Activated T-helper 2 cell treated with anti-CD3 and anti-CD28 coated beads, Interferon-gamma antibody, Interleukin-2, Interleukin-4, amounts not matched to agents 10 μg/mL and 5 μg/mL and 100 μg/mL, durations not matched to agents 14 hours and 24 hours and 36 hours (primary cell): ENCODE measurements around the gene SLF2. TPM values are rescaled to one million over a fixed set of nuclear protein-coding genes. Genes with fewer than 3 reads are reported as not detected.

Experiments used
- DNase-seq: peaks from one replicate; pipeline ENCODE4 v3.0.0; 2021; ENCODE audit warnings: low spot score
- H3K27ac Mint-ChIP-seq: one replicate; pipeline ENCODE4 v1.8.0; 2021; ENCODE audit warnings: mixed read lengths
- H3K27me3 Mint-ChIP-seq: one replicate; pipeline ENCODE4 v1.8.0; 2021; ENCODE audit warnings: low read depth, mixed read lengths
- H3K36me3 Mint-ChIP-seq: one replicate; pipeline ENCODE4 v1.8.0; 2021; ENCODE audit warnings: low read depth, mixed read lengths
- H3K4me1 Mint-ChIP-seq: one replicate; pipeline ENCODE4 v1.8.0; 2021; ENCODE audit warnings: low read depth, mixed read lengths
- H3K4me3 Mint-ChIP-seq: one replicate; pipeline ENCODE4 v1.8.0; 2021; ENCODE audit warnings: low read depth, mild to moderate bottlenecking, moderate library complexity, mixed read lengths
- H3K9me3 Mint-ChIP-seq: one replicate; pipeline ENCODE4 v1.8.0; 2021; ENCODE audit warnings: mixed read lengths
- intact Hi-C: fragments of 100-400 bp; cut with micrococcal nuclease; formaldehyde crosslinking; loops from one replicate; pipeline ENCODE4 v1.15.1; 2023
- total RNA-seq: library from RNA; stranded (reverse); gene quantifications from 2 replicates; pipeline ENCODE4 v1.2.3, GENCODE V29; 2022

The SLF2 gene
- total RNA-seq, 1 donor from 2014 or later: 34.0 TPM

GRCh38 chr10:100896876-100897461 lies 15.8 kb upstream of the SLF2 start:
- Mint-ChIP-seq H3K27me3 (peaks cover 45% of the 10 kb centered on the region), H3K27ac (no peak overlapping the region), H3K9me3 (no peaks in the 10 kb centered on the region), H3K4me3 (no peak overlapping the region), H3K36me3 (no peaks in the 10 kb centered on the region), H3K4me1 (no peaks in the 10 kb centered on the region)
- no peak for DNase-seq
- intact Hi-C loops: no loop called here

GRCh38 chr10:100897976-100898375 lies 14.8 kb upstream of the SLF2 start:
- Mint-ChIP-seq H3K27me3 (peaks cover 35% of the 10 kb centered on the region), H3K36me3 (no peaks in the 10 kb centered on the region), H3K4me1 (no peaks in the 10 kb centered on the region), H3K27ac (no peak overlapping the region), H3K9me3 (no peaks in the 10 kb centered on the region), H3K4me3 (no peak overlapping the region)
- intact Hi-C loops: no loop called here
- DNase-seq: no peak

- H3K4me1 Mint-ChIP-seq: no peaks in the 10 kb centered on the region
- no peak overlapping the region for H3K27ac Mint-ChIP-seq
- no peak overlapping the region for H3K4me3 Mint-ChIP-seq
- DNase-seq: no peak
- intact Hi-C loops: no loop called here
- H3K36me3 Mint-ChIP-seq: no peaks in the 10 kb centered on the region
- peaks cover 36% of the 10 kb centered on the region for H3K27me3 Mint-ChIP-seq
- H3K9me3 Mint-ChIP-seq: no peaks in the 10 kb centered on the region
These were observed 13.6 kb upstream of the SLF2 start for GRCh38 chr10:100899171-100899570.

- Mint-ChIP-seq H3K27ac (no peak overlapping the region), H3K27me3 (peaks cover 31% of the 10 kb centered on the region)
- intact Hi-C loops: no loop called here
These were observed 11.7 kb upstream of the SLF2 start for GRCh38 chr10:100901051-100901450.

GRCh38 chr10:100902622-100903021 lies 10.1 kb upstream of the SLF2 start:
- Mint-ChIP-seq H3K27ac (no peak overlapping the region), H3K36me3 (no peaks in the 10 kb centered on the region), H3K4me3 (no peak overlapping the region), H3K9me3 (no peaks in the 10 kb centered on the region), H3K4me1 (peaks cover 7% of the 10 kb centered on the region), H3K27me3 (peaks cover 26% of the 10 kb centered on the region)
- intact Hi-C loops: no loop called here
- no peak for DNase-seq

More at GRCh38 chr10:100901051-100901450, 11.7 kb upstream of the SLF2 start:
- Mint-ChIP-seq H3K36me3 (no peaks in the 10 kb centered on the region), H3K9me3 (no peaks in the 10 kb centered on the region), H3K4me3 (no peak overlapping the region), H3K4me1 (no peaks in the 10 kb centered on the region)
- no peak for DNase-seq

GRCh38 chr10:100904917-100905316 lies 7.8 kb upstream of the SLF2 start:
- intact Hi-C loops: no loop called here
- Mint-ChIP-seq H3K4me1 (peaks cover 13% of the 10 kb centered on the region), H3K9me3 (no peaks in the 10 kb centered on the region), H3K27ac (no peak overlapping the region), H3K4me3 (no peak overlapping the region), H3K27me3 (peaks cover 19% of the 10 kb centered on the region), H3K36me3 (no peaks in the 10 kb centered on the region)
- no peak for DNase-seq

GRCh38 chr10:100907175-100907574 lies 5.6 kb upstream of the SLF2 start:
- Mint-ChIP-seq H3K27me3 (peaks cover 11% of the 10 kb centered on the region), H3K9me3 (no peaks in the 10 kb centered on the region), H3K4me1 (peaks cover 23% of the 10 kb centered on the region), H3K4me3 (no peak overlapping the region), H3K27ac (no peak overlapping the region), H3K36me3 (no peaks in the 10 kb centered on the region)
- no peak for DNase-seq
- intact Hi-C loops: no loop called here

- H3K27me3 Mint-ChIP-seq: peaks cover 11% of the 10 kb centered on the region
- no peaks in the 10 kb centered on the region for H3K36me3 Mint-ChIP-seq
- DNase-seq: no peak
- H3K4me3 Mint-ChIP-seq: no peak overlapping the region
- H3K27ac Mint-ChIP-seq: no peak overlapping the region
- H3K4me1 Mint-ChIP-seq: peaks cover 25% of the 10 kb centered on the region
- no peaks in the 10 kb centered on the region for H3K9me3 Mint-ChIP-seq
- intact Hi-C loops: no loop called here
These were observed 4.9 kb upstream of the SLF2 start for GRCh38 chr10:100907773-100908363.

GRCh38 chr10:100908378-100908777 lies 4.4 kb upstream of the SLF2 start:
- DNase-seq: no peak
- Mint-ChIP-seq H3K4me1 (peaks cover 27% of the 10 kb centered on the region), H3K27ac (no peak overlapping the region), H3K27me3 (peaks cover 8% of the 10 kb centered on the region), H3K4me3 (no peak overlapping the region), H3K9me3 (no peaks in the 10 kb centered on the region), H3K36me3 (peaks cover 2% of the 10 kb centered on the region)
- intact Hi-C loops: no loop called here

GRCh38 chr10:100909501-100910263 lies 3.1 kb upstream of the SLF2 start:
- no peak overlapping the region for H3K4me3 Mint-ChIP-seq
- intact Hi-C loops: loop anchor here (5.0 kb wide), 2 partner anchors 62 to 1177 kb away; partner anchors contain the start of genes COX15 and CUTC

GRCh38 chr10:100911472-100911871 lies 1.3 kb upstream of the SLF2 start:
- no peak overlapping the region for H3K4me3 Mint-ChIP-seq
- peaks cover 46% of the 10 kb centered on the region for H3K4me1 Mint-ChIP-seq
- intact Hi-C loops: loop anchor here (5.0 kb wide), 2 partner anchors 64 to 1179 kb away; partner anchors contain the start of genes COX15 and CUTC

More at GRCh38 chr10:100909501-100910263, 3.1 kb upstream of the SLF2 start:
- peaks cover 37% of the 10 kb centered on the region for H3K4me1 Mint-ChIP-seq
- H3K27me3 Mint-ChIP-seq: peaks cover 1% of the 10 kb centered on the region
- no peaks in the 10 kb centered on the region for H3K9me3 Mint-ChIP-seq
- H3K27ac Mint-ChIP-seq: no peak overlapping the region
- DNase-seq: no peak
- peaks cover 9% of the 10 kb centered on the region for H3K36me3 Mint-ChIP-seq

GRCh38 chr10:100912013-100912604 lies 654 bp upstream of the SLF2 start:
- no peak for DNase-seq
- intact Hi-C loops: loop anchor here (2.0 to 5.0 kb wide), 3 partner anchors 65 to 1180 kb away; partner anchors contain the start of genes COX15, CUTC and LZTS2
- no peaks in the 10 kb centered on the region for H3K9me3 Mint-ChIP-seq
- peak overlapping the region; percentile 56 for H3K27ac Mint-ChIP-seq
- peak overlapping the region; percentile 96 for H3K4me3 Mint-ChIP-seq
- no peaks in the 10 kb centered on the region for H3K27me3 Mint-ChIP-seq
- peaks cover 49% of the 10 kb centered on the region for H3K4me1 Mint-ChIP-seq
- H3K36me3 Mint-ChIP-seq: peaks cover 27% of the 10 kb centered on the region

More at GRCh38 chr10:100911472-100911871, 1.3 kb upstream of the SLF2 start:
- H3K9me3 Mint-ChIP-seq: no peaks in the 10 kb centered on the region
- no peak for DNase-seq
- H3K27ac Mint-ChIP-seq: no peak overlapping the region
- H3K36me3 Mint-ChIP-seq: peaks cover 21% of the 10 kb centered on the region
- H3K27me3 Mint-ChIP-seq: no peaks in the 10 kb centered on the region
